Heart left ventricle (tissue), 13 donors: Measurements from ENCODE around the gene HDAC5.

Experiments
- POLR2A ChIP-seq, 2 donors: fragments of 450-650 bp; IDR thresholded peaks; one replicate each; pipeline ENCODE4 v1.6.1; 2017; ENCODE audit warnings: antibody characterized with exemption in 2 of 2, mild to moderate bottlenecking in 2 of 2, moderate library complexity in 2 of 2
- TF ChIP-seq, protein P1 (sequence below), 12 donors: fragments of 200-600 bp; sonication (generic) in 4 of 12; IDR thresholded peaks; one replicate each; pipeline versions ENCODE4 v1.5.0 to v1.8.0; 2018 to 2022; ENCODE audit warnings: antibody characterized with exemption in 12 of 12, mild to moderate bottlenecking in 5 of 12
- donor health status: ischemic (EF 13 %, LVEDD 7.1; RV severe dilation, severe dysfunction).
- donor health status: DM: no; HTN: yes; CAD: no.
- donor health status: DM: no; HTN: no; CAD: no.
- donor health status: ischemic (EF 25% LVEDD 6.9; RV normal size, moderate dysfunction).
- donor health status: ischemic (EF 25% LVEDD 5.7; RV mildly dilated, moderate dysfunction).
- donor health status: ischemic (EF 35%, LVEDD 5.7; RV mildly dilated, moderate dysfunction).
- donor health status: nonischemic (EF 11% LVEDD 7.7; RV severe dilation, severe dysfunction).
- donor health status: DM: yes; HTN: yes; CAD: no.
- donor health status: PGD.
- donor health status: ischemic (EF 29% LVEDD 5.4; RV normal size, mild dysfunction).
- donor health status: nonischemic (EF 23%, LVEDD 6.1; RV moderate dilation, normal function).

- TF ChIP-seq, protein P1, sequence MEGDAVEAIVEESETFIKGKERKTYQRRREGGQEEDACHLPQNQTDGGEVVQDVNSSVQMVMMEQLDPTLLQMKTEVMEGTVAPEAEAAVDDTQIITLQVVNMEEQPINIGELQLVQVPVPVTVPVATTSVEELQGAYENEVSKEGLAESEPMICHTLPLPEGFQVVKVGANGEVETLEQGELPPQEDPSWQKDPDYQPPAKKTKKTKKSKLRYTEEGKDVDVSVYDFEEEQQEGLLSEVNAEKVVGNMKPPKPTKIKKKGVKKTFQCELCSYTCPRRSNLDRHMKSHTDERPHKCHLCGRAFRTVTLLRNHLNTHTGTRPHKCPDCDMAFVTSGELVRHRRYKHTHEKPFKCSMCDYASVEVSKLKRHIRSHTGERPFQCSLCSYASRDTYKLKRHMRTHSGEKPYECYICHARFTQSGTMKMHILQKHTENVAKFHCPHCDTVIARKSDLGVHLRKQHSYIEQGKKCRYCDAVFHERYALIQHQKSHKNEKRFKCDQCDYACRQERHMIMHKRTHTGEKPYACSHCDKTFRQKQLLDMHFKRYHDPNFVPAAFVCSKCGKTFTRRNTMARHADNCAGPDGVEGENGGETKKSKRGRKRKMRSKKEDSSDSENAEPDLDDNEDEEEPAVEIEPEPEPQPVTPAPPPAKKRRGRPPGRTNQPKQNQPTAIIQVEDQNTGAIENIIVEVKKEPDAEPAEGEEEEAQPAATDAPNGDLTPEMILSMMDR (IDR thresholded peaks at IDR 0.05): no peak
- TF ChIP-seq POLR2A (IDR thresholded peaks at IDR 0.05): no peak
These were observed 32.0 kb upstream of the HDAC5 start for GRCh38 chr17:44155488-44155887.
